DOHH2 (cell line): Measurements from ENCODE around the gene ATP8B1.

ENCODE experiments used
- H3F3A ChIP-seq: fragments of 200-600 bp; sonication (generic), shearing (Covaris generic); 2 replicates; pipeline ENCODE4 v1.6.0; 2016; ENCODE audit warnings: antibody characterized with exemption, mild to moderate bottlenecking; ENCODE audit not compliant: control insufficient read depth, insufficient read depth
- H3K27ac ChIP-seq: fragments of 200-600 bp; sonication (generic); 2 replicates; pipeline ENCODE4 v1.5.1; 2014; ENCODE audit warnings: low read depth, mild to moderate bottlenecking, low read length, moderate library complexity
- H3K27me3 ChIP-seq: fragments of 200-600 bp; sonication (generic); 2 replicates; pipeline ENCODE4 v1.6.1; 2014; ENCODE audit warnings: mild to moderate bottlenecking, low read length, mixed read lengths; ENCODE audit not compliant: control insufficient read depth
- H3K36me3 ChIP-seq: fragments of 200-600 bp; sonication (generic); 2 replicates; pipeline ENCODE4 v1.6.1; 2014; ENCODE audit warnings: mild to moderate bottlenecking, low read length, moderate library complexity, mixed read lengths; ENCODE audit not compliant: control insufficient read depth
- H3K4me1 ChIP-seq: fragments of 200-600 bp; sonication (generic); 2 replicates; pipeline ENCODE4 v1.6.1; 2014; ENCODE audit warnings: mild to moderate bottlenecking, low read length, mixed read lengths; ENCODE audit not compliant: control insufficient read depth
- H3K4me2 ChIP-seq: fragments of 200-600 bp; sonication (generic); 2 replicates; pipeline ENCODE4 v1.6.0; 2014; ENCODE audit warnings: mild to moderate bottlenecking, low read length, moderate library complexity
- H3K4me3 ChIP-seq: fragments of 200-600 bp; sonication (generic); 2 replicates; pipeline ENCODE4 v1.5.1; 2014; ENCODE audit warnings: mild to moderate bottlenecking, low read length, mixed read lengths
- H3K79me2 ChIP-seq: fragments of 200-600 bp; sonication (generic); 2 replicates; pipeline ENCODE4 v1.6.1; 2014; ENCODE audit warnings: mild to moderate bottlenecking, low read length, mixed read lengths; ENCODE audit not compliant: control insufficient read depth
- H3K9me2 ChIP-seq: fragments of 200-600 bp; sonication (generic); replicated peaks from 2 replicates; pipeline ENCODE4 v1.6.1; 2014; ENCODE audit warnings: mild to moderate bottlenecking, low read length, mixed read lengths; ENCODE audit not compliant: control insufficient read depth
- H3K9me3 ChIP-seq: fragments of 200-600 bp; sonication (generic); 2 replicates; pipeline ENCODE4 v1.6.1; 2014; ENCODE audit warnings: antibody characterized with exemption, low read length, mixed read lengths; ENCODE audit not compliant: control insufficient read depth, insufficient read depth
- H4K20me1 ChIP-seq: fragments of 200-600 bp; sonication (generic); 2 replicates; pipeline ENCODE4 v1.6.0; 2014; ENCODE audit warnings: low read depth, mild to moderate bottlenecking, antibody characterized with exemption, low read length, moderate library complexity; ENCODE audit not compliant: control insufficient read depth, insufficient read depth
- EZH2phosphoT487 ChIP-seq: fragments of 200-600 bp; sonication (generic); IDR thresholded peaks from 2 replicates; pipeline ENCODE4 v1.6.1; 2017; ENCODE audit warnings: borderline replicate concordance, mild to moderate bottlenecking, antibody characterized with exemption, low read length, moderate library complexity, mixed read lengths
- TF ChIP-seq, protein P1 (sequence below): fragments of 200-600 bp; sonication (generic); IDR thresholded peaks from one replicate; pipeline ENCODE4 v1.5.1; 2014; ENCODE audit warnings: antibody characterized with exemption, mild to moderate bottlenecking, low read depth, low read length; ENCODE audit not compliant: poor library complexity, severe bottlenecking

The ATP8B1 gene

DNA sequence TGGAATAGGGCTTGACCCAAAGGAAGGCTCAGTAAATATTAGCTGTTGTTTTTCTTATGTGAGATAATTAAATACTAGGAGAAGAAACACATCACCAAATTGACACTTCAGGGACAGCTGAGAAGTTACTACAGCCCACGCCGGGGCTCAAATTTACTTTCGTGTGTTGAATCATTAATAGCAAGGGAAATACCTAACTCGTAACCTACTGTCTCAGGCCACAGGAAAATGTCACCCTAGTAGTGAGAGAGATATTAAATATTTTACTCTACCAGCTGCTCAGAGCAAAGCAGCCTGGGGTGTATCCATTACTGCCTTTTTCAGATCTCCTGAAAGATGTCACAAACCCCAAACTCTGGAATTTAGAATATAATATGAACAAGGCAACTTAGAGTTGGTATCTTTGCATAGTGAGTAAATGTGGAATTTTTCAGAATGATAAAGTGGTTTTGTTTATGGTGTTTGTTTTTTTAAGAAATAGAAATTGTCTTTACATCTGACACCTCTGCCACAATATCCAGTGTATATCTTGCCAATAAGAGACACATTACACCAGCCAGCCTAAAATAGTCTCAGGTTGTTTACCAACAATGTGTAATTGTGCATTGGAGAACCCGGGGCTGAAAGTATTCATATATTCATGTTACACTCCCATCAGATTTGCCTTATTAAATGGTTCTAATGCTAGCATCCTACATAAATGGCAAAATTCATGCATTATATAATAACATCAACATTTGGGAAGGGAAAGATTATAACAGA lies 48.4 kb downstream of the ATP8B1 start:
- Histone ChIP-seq H3K9me3 (no peaks in the 10 kb centered on the region), H3F3A (no peaks in the 10 kb centered on the region), H3K79me2 (no peaks in the 10 kb centered on the region), H3K9me2 (no peaks in the 10 kb centered on the region), H3K4me3 (no peak overlapping the region), H3K4me1 (no peaks in the 10 kb centered on the region), H4K20me1 (no peaks in the 10 kb centered on the region), H3K36me3 (no peaks in the 10 kb centered on the region), H3K27ac (no peak overlapping the region), H3K4me2 (no peak overlapping the region), H3K27me3 (no peaks in the 10 kb centered on the region)
- TF ChIP-seq EZH2phosphoT487, result no peak
- TF ChIP-seq, protein P1, sequence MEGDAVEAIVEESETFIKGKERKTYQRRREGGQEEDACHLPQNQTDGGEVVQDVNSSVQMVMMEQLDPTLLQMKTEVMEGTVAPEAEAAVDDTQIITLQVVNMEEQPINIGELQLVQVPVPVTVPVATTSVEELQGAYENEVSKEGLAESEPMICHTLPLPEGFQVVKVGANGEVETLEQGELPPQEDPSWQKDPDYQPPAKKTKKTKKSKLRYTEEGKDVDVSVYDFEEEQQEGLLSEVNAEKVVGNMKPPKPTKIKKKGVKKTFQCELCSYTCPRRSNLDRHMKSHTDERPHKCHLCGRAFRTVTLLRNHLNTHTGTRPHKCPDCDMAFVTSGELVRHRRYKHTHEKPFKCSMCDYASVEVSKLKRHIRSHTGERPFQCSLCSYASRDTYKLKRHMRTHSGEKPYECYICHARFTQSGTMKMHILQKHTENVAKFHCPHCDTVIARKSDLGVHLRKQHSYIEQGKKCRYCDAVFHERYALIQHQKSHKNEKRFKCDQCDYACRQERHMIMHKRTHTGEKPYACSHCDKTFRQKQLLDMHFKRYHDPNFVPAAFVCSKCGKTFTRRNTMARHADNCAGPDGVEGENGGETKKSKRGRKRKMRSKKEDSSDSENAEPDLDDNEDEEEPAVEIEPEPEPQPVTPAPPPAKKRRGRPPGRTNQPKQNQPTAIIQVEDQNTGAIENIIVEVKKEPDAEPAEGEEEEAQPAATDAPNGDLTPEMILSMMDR, result no peak

GRCh38 chr18:57753063-57753462 lies 50.1 kb downstream of the ATP8B1 start:
- Histone ChIP-seq H3K36me3 (no peaks in the 10 kb centered on the region), H3K4me1 (peaks cover 17% of the 10 kb centered on the region)

GRCh38 chr18:57749604-57749970 lies 53.5 kb downstream of the ATP8B1 start:
- Histone ChIP-seq H3F3A (no peaks in the 10 kb centered on the region), H4K20me1 (no peaks in the 10 kb centered on the region), H3K27me3 (no peaks in the 10 kb centered on the region), H3K9me2 (no peaks in the 10 kb centered on the region), H3K4me3 (no peak overlapping the region), H3K79me2 (no peaks in the 10 kb centered on the region), H3K4me1 (peaks cover 24% of the 10 kb centered on the region), H3K4me2 (no peak overlapping the region), H3K9me3 (no peaks in the 10 kb centered on the region), H3K27ac (no peak overlapping the region), H3K36me3 (no peaks in the 10 kb centered on the region)
- no peak for TF ChIP-seq EZH2phosphoT487
- TF ChIP-seq, protein P1, result no peak

More at GRCh38 chr18:57753063-57753462, 50.1 kb downstream of the ATP8B1 start:
- Histone ChIP-seq H3K9me3 (no peaks in the 10 kb centered on the region), H3K79me2 (no peaks in the 10 kb centered on the region), H4K20me1 (no peaks in the 10 kb centered on the region), H3K27ac (no peak overlapping the region), H3F3A (no peaks in the 10 kb centered on the region), H3K4me2 (no peak overlapping the region), H3K9me2 (no peaks in the 10 kb centered on the region), H3K27me3 (no peaks in the 10 kb centered on the region), H3K4me3 (no peak overlapping the region)
- no peak for TF ChIP-seq EZH2phosphoT487
- TF ChIP-seq, protein P1, result no peak
